ENCODE measurements around the gene FAM120A. TPM values are rescaled to one million over a fixed set of nuclear protein-coding genes. Genes with fewer than 3 reads are reported as not detected.

The FAM120A gene
- total RNA-seq, 1 experiment from 2014 or later: 79.3 TPM

GRCh38 chr9:93595861-93596365 is 144.4 kb downstream of the FAM120A start:
- no peak overlapping the region for H3K4me2 ChIP-seq (ENCODE audit: low read depth, low read length, poor library complexity, severe bottlenecking)
- H3K9me3 ChIP-seq (ENCODE audit: low read length): no peaks in the 10 kb centered on the region
- no peak overlapping the region for H3K27ac ChIP-seq (ENCODE audit: low read length)
- peaks cover 95% of the 10 kb centered on the region for H3K79me2 ChIP-seq (ENCODE audit: low read length)
- DNase-seq: no peak
- no peaks in the 10 kb centered on the region for H3K27me3 ChIP-seq (ENCODE audit: low read length)
- H3K36me3 ChIP-seq (ENCODE audit: insufficient read depth, low read length): no peaks in the 10 kb centered on the region
- H3K9ac ChIP-seq (ENCODE audit: low read length): no peak overlapping the region
- no peak overlapping the region for H3K4me3 ChIP-seq (ENCODE audit: low read length)
- H3K9me2 ChIP-seq (replicated peaks; ENCODE audit: insufficient read depth, low read length): no peaks in the 10 kb centered on the region
- no peak overlapping the region for H2AFZ ChIP-seq (ENCODE audit: low read length)
- H4K20me1 ChIP-seq (ENCODE audit: insufficient read depth, low read depth, low read length): no peaks in the 10 kb centered on the region
- peaks cover 13% of the 10 kb centered on the region for H3K4me1 ChIP-seq (ENCODE audit: low read length)

- Histone ChIP-seq H3K27ac (ENCODE audit: low read length) (no peak overlapping the region), H3K36me3 (ENCODE audit: insufficient read depth, low read length) (no peaks in the 10 kb centered on the region), H2AFZ (ENCODE audit: low read length) (no peak overlapping the region), H3K4me3 (ENCODE audit: low read length) (no peak overlapping the region), H3K9me2 (replicated peaks; ENCODE audit: insufficient read depth, low read length) (no peaks in the 10 kb centered on the region), H3K9ac (ENCODE audit: low read length) (no peak overlapping the region), H3K27me3 (ENCODE audit: low read length) (no peaks in the 10 kb centered on the region), H3K9me3 (ENCODE audit: low read length) (no peaks in the 10 kb centered on the region), H3K79me2 (ENCODE audit: low read length) (peaks cover 95% of the 10 kb centered on the region), H3K4me2 (ENCODE audit: low read depth, low read length, poor library complexity, severe bottlenecking) (no peak overlapping the region), H4K20me1 (ENCODE audit: insufficient read depth, low read depth, low read length) (no peaks in the 10 kb centered on the region), H3K4me1 (ENCODE audit: low read length) (peaks cover 8% of the 10 kb centered on the region)
- no peak for DNase-seq
These were observed 144.9 kb downstream of the FAM120A start for GRCh38 chr9:93596399-93596798.

GRCh38 chr9:93597142-93597706 is 145.7 kb downstream of the FAM120A start:
- peaks cover 93% of the 10 kb centered on the region for H3K79me2 ChIP-seq (ENCODE audit: low read length)
- H3K4me3 ChIP-seq (ENCODE audit: low read length): no peak overlapping the region
- H3K9ac ChIP-seq (ENCODE audit: low read length): no peak overlapping the region
- DNase-seq: no peak
- H3K27ac ChIP-seq (ENCODE audit: low read length): no peak overlapping the region
- no peaks in the 10 kb centered on the region for H3K36me3 ChIP-seq (ENCODE audit: insufficient read depth, low read length)
- H4K20me1 ChIP-seq (ENCODE audit: insufficient read depth, low read depth, low read length): no peaks in the 10 kb centered on the region
- H3K9me3 ChIP-seq (ENCODE audit: low read length): no peaks in the 10 kb centered on the region
- peaks cover under 1% of the 10 kb centered on the region; the same call in 1 of the 2 replicates for H3K4me1 ChIP-seq (ENCODE audit: low read length)
- no peak overlapping the region for H2AFZ ChIP-seq (ENCODE audit: low read length)
- H3K27me3 ChIP-seq (ENCODE audit: low read length): no peaks in the 10 kb centered on the region
- H3K4me2 ChIP-seq (ENCODE audit: low read depth, low read length, poor library complexity, severe bottlenecking): no peak overlapping the region
- no peaks in the 10 kb centered on the region for H3K9me2 ChIP-seq (replicated peaks; ENCODE audit: insufficient read depth, low read length)

GRCh38 chr9:93597871-93598646 is 146.6 kb downstream of the FAM120A start:
- H3K4me2 ChIP-seq (ENCODE audit: low read depth, low read length, poor library complexity, severe bottlenecking): no peak overlapping the region
- peaks cover 93% of the 10 kb centered on the region for H3K79me2 ChIP-seq (ENCODE audit: low read length)
- H3K9me3 ChIP-seq (ENCODE audit: low read length): 0 out of 2 replicates have a peak, but pooled peaks cover 3% of the 10 kb centered on the region
- no peak overlapping the region for H3K9ac ChIP-seq (ENCODE audit: low read length)
- H3K27ac ChIP-seq (ENCODE audit: low read length): no peak overlapping the region
- H3K4me3 ChIP-seq (ENCODE audit: low read length): no peak overlapping the region
- no peak overlapping the region for H2AFZ ChIP-seq (ENCODE audit: low read length)
- no peaks in the 10 kb centered on the region for H3K27me3 ChIP-seq (ENCODE audit: low read length)
- H3K4me1 ChIP-seq (ENCODE audit: low read length): no peaks in the 10 kb centered on the region
- H3K9me2 ChIP-seq (replicated peaks; ENCODE audit: insufficient read depth, low read length): no peaks in the 10 kb centered on the region
- no peaks in the 10 kb centered on the region; the same call in 1 of the 2 replicates for H3K36me3 ChIP-seq (ENCODE audit: insufficient read depth, low read length)
- no peak for DNase-seq
- no peaks in the 10 kb centered on the region for H4K20me1 ChIP-seq (ENCODE audit: insufficient read depth, low read depth, low read length)

- H2AFZ ChIP-seq (ENCODE audit: low read length): no peak overlapping the region
- no peaks in the 10 kb centered on the region for H3K9me2 ChIP-seq (replicated peaks; ENCODE audit: insufficient read depth, low read length)
- no peak for DNase-seq
- no peaks in the 10 kb centered on the region; the same call in 1 of the 2 replicates for H3K36me3 ChIP-seq (ENCODE audit: insufficient read depth, low read length)
- H3K27me3 ChIP-seq (ENCODE audit: low read length): no peaks in the 10 kb centered on the region
- H4K20me1 ChIP-seq (ENCODE audit: insufficient read depth, low read depth, low read length): no peaks in the 10 kb centered on the region
- H3K9ac ChIP-seq (ENCODE audit: low read length): no peak overlapping the region
- no peaks in the 10 kb centered on the region for H3K4me1 ChIP-seq (ENCODE audit: low read length)
- H3K79me2 ChIP-seq (ENCODE audit: low read length): peaks cover 94% of the 10 kb centered on the region
- H3K4me2 ChIP-seq (ENCODE audit: low read depth, low read length, poor library complexity, severe bottlenecking): no peak overlapping the region
- H3K27ac ChIP-seq (ENCODE audit: low read length): no peak overlapping the region
- H3K9me3 ChIP-seq (ENCODE audit: low read length): peaks cover 3% of the 10 kb centered on the region; the same call in 1 of the 2 replicates
- no peak overlapping the region for H3K4me3 ChIP-seq (ENCODE audit: low read length)
These were observed 147.3 kb downstream of the FAM120A start for GRCh38 chr9:93598647-93599241.

- no peaks in the 10 kb centered on the region for H3K9me2 ChIP-seq (replicated peaks; ENCODE audit: insufficient read depth, low read length)
- peaks cover 3% of the 10 kb centered on the region; the same call in 1 of the 2 replicates for H3K9me3 ChIP-seq (ENCODE audit: low read length)
- no peak for DNase-seq
- no peaks in the 10 kb centered on the region for H4K20me1 ChIP-seq (ENCODE audit: insufficient read depth, low read depth, low read length)
- H3K4me3 ChIP-seq (ENCODE audit: low read length): no peak overlapping the region
- peaks cover 91% of the 10 kb centered on the region for H3K79me2 ChIP-seq (ENCODE audit: low read length)
- no peaks in the 10 kb centered on the region; the same call in 1 of the 2 replicates for H3K36me3 ChIP-seq (ENCODE audit: insufficient read depth, low read length)
- H2AFZ ChIP-seq (ENCODE audit: low read length): no peak overlapping the region
- no peaks in the 10 kb centered on the region for H3K27me3 ChIP-seq (ENCODE audit: low read length)
- H3K4me2 ChIP-seq (ENCODE audit: low read depth, low read length, poor library complexity, severe bottlenecking): no peak overlapping the region
- no peak overlapping the region for H3K9ac ChIP-seq (ENCODE audit: low read length)
- no peak overlapping the region for H3K27ac ChIP-seq (ENCODE audit: low read length)
- H3K4me1 ChIP-seq (ENCODE audit: low read length): no peaks in the 10 kb centered on the region
These were observed 148.3 kb downstream of the FAM120A start for GRCh38 chr9:93599571-93600403.

GRCh38 chr9:93600504-93600903 is 149.0 kb downstream of the FAM120A start:
- no peak overlapping the region for H2AFZ ChIP-seq (ENCODE audit: low read length)
- DNase-seq: no peak
- H3K4me1 ChIP-seq (ENCODE audit: low read length): no peaks in the 10 kb centered on the region
- H3K27me3 ChIP-seq (ENCODE audit: low read length): no peaks in the 10 kb centered on the region
- no peaks in the 10 kb centered on the region for H4K20me1 ChIP-seq (ENCODE audit: insufficient read depth, low read depth, low read length)
- no peak overlapping the region for H3K9ac ChIP-seq (ENCODE audit: low read length)
- H3K27ac ChIP-seq (ENCODE audit: low read length): no peak overlapping the region
- H3K9me2 ChIP-seq (replicated peaks; ENCODE audit: insufficient read depth, low read length): no peaks in the 10 kb centered on the region
- H3K4me2 ChIP-seq (ENCODE audit: low read depth, low read length, poor library complexity, severe bottlenecking): no peak overlapping the region
- H3K4me3 ChIP-seq (ENCODE audit: low read length): no peak overlapping the region
- H3K9me3 ChIP-seq (ENCODE audit: low read length): peaks cover 7% of the 10 kb centered on the region; the same call in 1 of the 2 replicates
- H3K79me2 ChIP-seq (ENCODE audit: low read length): peaks cover 91% of the 10 kb centered on the region
- no peaks in the 10 kb centered on the region; the same call in 1 of the 2 replicates for H3K36me3 ChIP-seq (ENCODE audit: insufficient read depth, low read length)

Measured in Karpas-422 (cell line).